Caco-2 (cell line): Measurements from ENCODE around the gene DCTD. TPM values are rescaled to one million over a fixed set of nuclear protein-coding genes. Genes with fewer than 3 reads are reported as not detected.
A peak's percentile ranks its signal among the peaks of the same experiment; 100 is the strongest.
"Not testable (repeated sequence)": the region's sequence is repeated elsewhere in the genome, so short reads cannot be mapped to it uniquely, and the experiment has no call there.

Experiments used
- BruUV-seq: library from RNA; stranded (reverse); fragments of 400-500 nt; replicated peaks from 2 replicates; lab custom pipeline; 2021; lab: Mats Ljungman, UMichigan
- CTCF ChIA-PET: fragments of 300-600 bp; sonication (Branson Sonifier 250); formaldehyde crosslinking; loops from one replicate; lab custom pipeline; 2022; ENCODE audit warnings: antibody characterized with exemption; lab: Charles Lee
- POLR2A ChIA-PET: fragments of 300-600 bp; sonication (Branson Sonifier 250); formaldehyde crosslinking; loops from one replicate; lab custom pipeline; 2022; ENCODE audit warnings: antibody characterized with exemption; lab: Charles Lee
- DNase-seq, 2 experiments: peaks; one replicate each; pipeline versions ENCODE4 v3.0.0 to v3.0.0-alpha.2; 2020 to 2022
- H3K27me3 ChIP-seq: replicated peaks from 2 replicates; pipeline ENCODE4 v1.6.0; 2011; ENCODE audit warnings: low read length; ENCODE audit not compliant: control insufficient read depth, insufficient read depth
- H3K36me3 ChIP-seq: 2 replicates; pipeline ENCODE4 v1.5.1; 2011; ENCODE audit warnings: low read length; ENCODE audit not compliant: control insufficient read depth, insufficient read depth
- H3K4me1 ChIP-seq: fragments of 250-450 bp; sonication (Bioruptor Pico); 2 replicates; pipeline ENCODE4 v1.5.1; 2020; ENCODE audit warnings: mild to moderate bottlenecking
- H3K4me3 ChIP-seq: 2 replicates; pipeline ENCODE4 v1.5.1; 2011; ENCODE audit warnings: low read depth, mild to moderate bottlenecking, control low read depth, low read length
- H3K9me3 ChIP-seq: fragments of 250-450 bp; sonication (Bioruptor Pico); 2 replicates; pipeline ENCODE4 v1.5.1; 2020; ENCODE audit warnings: mild to moderate bottlenecking, moderate library complexity
- H3K27ac Mint-ChIP-seq: one replicate; pipeline ENCODE4 v1.8.0; 2022; ENCODE audit warnings: mixed read lengths; ENCODE audit not compliant: unreplicated experiment
- H3K27me3 Mint-ChIP-seq: one replicate; pipeline ENCODE4 v1.8.0; 2022; ENCODE audit warnings: mixed read lengths; ENCODE audit not compliant: insufficient read depth, unreplicated experiment
- H3K36me3 Mint-ChIP-seq: one replicate; pipeline ENCODE4 v1.8.0; 2022; ENCODE audit warnings: mild to moderate bottlenecking, mixed read lengths; ENCODE audit not compliant: insufficient read depth, unreplicated experiment
- H3K4me1 Mint-ChIP-seq: one replicate; pipeline ENCODE4 v1.8.0; 2022; ENCODE audit warnings: low read depth, mixed read lengths; ENCODE audit not compliant: unreplicated experiment
- H3K4me3 Mint-ChIP-seq: one replicate; pipeline ENCODE4 v1.8.0; 2022; ENCODE audit warnings: mild to moderate bottlenecking, moderate library complexity, mixed read lengths; ENCODE audit not compliant: unreplicated experiment
- H3K9me3 Mint-ChIP-seq: one replicate; pipeline ENCODE4 v1.8.0; 2022; ENCODE audit warnings: mixed read lengths; ENCODE audit not compliant: unreplicated experiment
- intact Hi-C: fragments of 100-400 bp; cut with micrococcal nuclease; formaldehyde crosslinking; loops from one replicate; pipeline ENCODE4 v1.10.0; 2022; ENCODE audit not compliant: unreplicated experiment
- total RNA-seq: library from RNA; stranded (reverse); gene quantifications from 2 replicates; pipeline ENCODE4 v1.2.3, GENCODE V29; 2022
- TF ChIP-seq, protein P1 (sequence below), 2 experiments: fragments of 200-600 bp in 1 of 2; IDR thresholded peaks; 1 replicate in 1 of 2; 2 replicates in 1 of 2; pipeline versions ENCODE4 v1.5.1 to v1.8.0; 2011 to 2022; ENCODE audit warnings: antibody characterized with exemption in 1 of 2, control low read depth in 1 of 2, inconsistent platforms in 1 of 2, low read depth in 1 of 2, low read length in 1 of 2, mild to moderate bottlenecking in 1 of 2, moderate library complexity in 1 of 2; ENCODE audit not compliant: insufficient read depth in 1 of 2, severe bottlenecking in 1 of 2, unreplicated experiment in 1 of 2

Gene DCTD
- total RNA-seq, 1 experiment from 2014 or later, result 79.0 TPM

DNA sequence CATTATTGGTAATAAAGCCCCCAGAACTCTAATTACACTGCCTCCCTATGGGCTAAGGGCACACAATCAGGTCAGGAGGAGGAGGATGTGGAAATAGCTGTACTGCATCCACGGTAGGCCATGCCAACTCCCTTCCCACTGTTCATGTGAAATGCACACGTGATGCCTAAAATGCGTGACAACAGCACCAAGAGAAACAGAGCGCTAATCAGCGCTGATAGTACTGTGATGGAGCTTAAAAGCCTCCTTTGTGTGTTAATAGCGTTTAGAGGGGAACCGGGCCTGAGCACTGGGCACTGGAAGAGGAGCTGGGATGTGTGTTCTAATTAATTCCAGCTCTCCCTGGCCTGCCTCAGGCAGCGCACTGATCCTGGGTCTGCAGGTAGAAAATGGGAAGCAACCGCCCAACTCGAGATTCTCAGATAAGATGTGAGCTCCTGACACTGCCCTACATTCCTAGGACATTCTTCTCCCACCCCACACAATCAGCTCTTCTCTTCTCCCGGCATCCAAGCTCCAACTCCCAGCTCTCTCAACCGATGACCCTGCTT is 12.9 kb downstream of the DCTD start:
- TF ChIP-seq, protein P1, sequence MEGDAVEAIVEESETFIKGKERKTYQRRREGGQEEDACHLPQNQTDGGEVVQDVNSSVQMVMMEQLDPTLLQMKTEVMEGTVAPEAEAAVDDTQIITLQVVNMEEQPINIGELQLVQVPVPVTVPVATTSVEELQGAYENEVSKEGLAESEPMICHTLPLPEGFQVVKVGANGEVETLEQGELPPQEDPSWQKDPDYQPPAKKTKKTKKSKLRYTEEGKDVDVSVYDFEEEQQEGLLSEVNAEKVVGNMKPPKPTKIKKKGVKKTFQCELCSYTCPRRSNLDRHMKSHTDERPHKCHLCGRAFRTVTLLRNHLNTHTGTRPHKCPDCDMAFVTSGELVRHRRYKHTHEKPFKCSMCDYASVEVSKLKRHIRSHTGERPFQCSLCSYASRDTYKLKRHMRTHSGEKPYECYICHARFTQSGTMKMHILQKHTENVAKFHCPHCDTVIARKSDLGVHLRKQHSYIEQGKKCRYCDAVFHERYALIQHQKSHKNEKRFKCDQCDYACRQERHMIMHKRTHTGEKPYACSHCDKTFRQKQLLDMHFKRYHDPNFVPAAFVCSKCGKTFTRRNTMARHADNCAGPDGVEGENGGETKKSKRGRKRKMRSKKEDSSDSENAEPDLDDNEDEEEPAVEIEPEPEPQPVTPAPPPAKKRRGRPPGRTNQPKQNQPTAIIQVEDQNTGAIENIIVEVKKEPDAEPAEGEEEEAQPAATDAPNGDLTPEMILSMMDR (IDR thresholded peaks at IDR 0.05; ENCODE audit: insufficient read depth in 1 of 2, low read depth in 1 of 2, low read length in 1 of 2, severe bottlenecking in 1 of 2, unreplicated experiment in 1 of 2), result no peak
- ChIA-PET POLR2A (interaction anchor here (0.7 kb wide), 1 partner anchor 8 kb away, joined by 4 read pairs; no protein-coding TSS in a partner anchor), CTCF (interaction anchor here (0.9 kb wide), 1 partner anchor 21 kb away, joined by 3 read pairs; no protein-coding TSS in a partner anchor)
- Histone ChIP-seq H3K9me3 (no peaks in the 10 kb centered on the region), H3K27me3 (no peaks in the 10 kb centered on the region), H3K4me1 (peaks cover 14% of the 10 kb centered on the region), H3K4me3 (no peak overlapping the region), H3K36me3 (peaks cover 1% of the 10 kb centered on the region; the same call in 1 of the 2 replicates)
- BruUV-seq, result no TSS peak
- intact Hi-C loops, result loop anchor here (1.0 kb wide), 1 partner anchor 9 kb away; no protein-coding TSS in a partner anchor
- peak; percentile 16 to 57 for DNase-seq
- Mint-ChIP-seq H3K36me3 (peaks cover 55% of the 10 kb centered on the region), H3K4me3 (peak overlapping the region; percentile 29), H3K4me1 (peaks cover 21% of the 10 kb centered on the region), H3K27ac (peak overlapping the region; percentile 79), H3K27me3 (no peaks in the 10 kb centered on the region), H3K9me3 (no peaks in the 10 kb centered on the region)

DNA sequence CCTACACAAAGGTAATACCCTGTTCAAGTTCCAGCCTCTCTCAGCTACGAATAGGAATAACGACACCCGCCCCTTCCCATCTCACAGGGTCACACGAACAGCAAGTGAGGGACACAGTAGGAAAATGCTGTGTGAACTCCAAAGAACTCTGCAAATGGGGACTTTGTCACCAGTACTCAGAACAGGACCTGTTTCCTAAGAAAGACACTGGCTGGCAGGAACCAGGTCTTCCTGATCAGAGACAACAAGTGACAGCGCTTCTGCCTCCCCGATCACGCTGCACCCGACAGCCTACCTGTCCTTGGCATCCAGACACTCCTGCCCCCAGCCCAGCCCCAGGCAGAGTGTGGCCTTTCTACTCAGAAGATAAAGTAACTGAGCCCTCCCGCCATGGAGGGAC is 14.2 kb downstream of the DCTD start:
- no peaks in the 10 kb centered on the region for H3K27me3 Mint-ChIP-seq
- DNase-seq, result no peak
- no peaks in the 10 kb centered on the region for H3K9me3 ChIP-seq
- CTCF ChIA-PET, result no interaction called here
- no peaks in the 10 kb centered on the region for H3K9me3 Mint-ChIP-seq
- BruUV-seq, result no TSS peak
- TF ChIP-seq, protein P1 (IDR thresholded peaks at IDR 0.05; ENCODE audit: insufficient read depth in 1 of 2, low read depth in 1 of 2, low read length in 1 of 2, severe bottlenecking in 1 of 2, unreplicated experiment in 1 of 2), result no peak
- H3K36me3 ChIP-seq, result peaks cover 1% of the 10 kb centered on the region; the same call in 1 of the 2 replicates
- intact Hi-C loops, result no loop called here
- no peak overlapping the region for H3K4me3 Mint-ChIP-seq
- H3K4me1 ChIP-seq, result peaks cover 14% of the 10 kb centered on the region
- H3K4me1 Mint-ChIP-seq, result peaks cover 30% of the 10 kb centered on the region
- H3K4me3 ChIP-seq, result no peak overlapping the region
- H3K36me3 Mint-ChIP-seq, result peaks cover 58% of the 10 kb centered on the region
- H3K27me3 ChIP-seq, result no peaks in the 10 kb centered on the region
- H3K27ac Mint-ChIP-seq, result no peak overlapping the region
- POLR2A ChIA-PET, result no interaction called here

DNA sequence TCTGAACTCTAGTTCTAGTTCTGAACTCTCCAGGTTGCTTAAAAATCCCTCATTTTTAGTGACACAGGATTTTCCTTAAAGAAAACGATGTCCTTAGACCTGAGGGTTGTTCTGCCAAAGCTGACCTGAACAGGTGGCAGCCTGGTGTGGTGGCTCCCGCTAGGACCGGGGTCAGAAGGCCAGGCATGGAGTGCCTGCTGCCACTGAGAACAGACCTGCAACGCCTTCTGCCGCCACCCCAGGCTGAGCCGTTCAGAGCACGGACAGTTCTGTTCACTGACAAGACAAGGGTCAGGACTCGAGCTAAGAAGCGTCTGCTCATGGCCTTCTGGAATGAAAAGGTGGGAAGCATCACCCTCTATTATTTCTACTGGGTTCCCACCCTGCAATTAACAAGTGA is 15.8 kb downstream of the DCTD start:
- H3K4me1 Mint-ChIP-seq, result peaks cover 19% of the 10 kb centered on the region
- Histone ChIP-seq H3K4me1 (peaks cover 16% of the 10 kb centered on the region), H3K4me3 (no peak overlapping the region), H3K36me3 (peaks cover 1% of the 10 kb centered on the region; the same call in 1 of the 2 replicates), H3K9me3 (no peaks in the 10 kb centered on the region), H3K27me3 (no peaks in the 10 kb centered on the region)
- H3K4me3 Mint-ChIP-seq, result no peak overlapping the region
- ChIA-PET CTCF (interaction anchor here (1.0 kb wide), 1 partner anchor 24 kb away, joined by 3 read pairs; no protein-coding TSS in a partner anchor), POLR2A (no interaction called here)
- H3K9me3 Mint-ChIP-seq, result no peaks in the 10 kb centered on the region
- BruUV-seq, result no TSS peak
- H3K36me3 Mint-ChIP-seq, result peaks cover 54% of the 10 kb centered on the region
- intact Hi-C loops, result no loop called here
- no peaks in the 10 kb centered on the region for H3K27me3 Mint-ChIP-seq
- TF ChIP-seq, protein P1 (IDR thresholded peaks at IDR 0.05; ENCODE audit: insufficient read depth in 1 of 2, low read depth in 1 of 2, low read length in 1 of 2, severe bottlenecking in 1 of 2, unreplicated experiment in 1 of 2), result no peak
- no peak overlapping the region for H3K27ac Mint-ChIP-seq
- DNase-seq, result no peak

DNA sequence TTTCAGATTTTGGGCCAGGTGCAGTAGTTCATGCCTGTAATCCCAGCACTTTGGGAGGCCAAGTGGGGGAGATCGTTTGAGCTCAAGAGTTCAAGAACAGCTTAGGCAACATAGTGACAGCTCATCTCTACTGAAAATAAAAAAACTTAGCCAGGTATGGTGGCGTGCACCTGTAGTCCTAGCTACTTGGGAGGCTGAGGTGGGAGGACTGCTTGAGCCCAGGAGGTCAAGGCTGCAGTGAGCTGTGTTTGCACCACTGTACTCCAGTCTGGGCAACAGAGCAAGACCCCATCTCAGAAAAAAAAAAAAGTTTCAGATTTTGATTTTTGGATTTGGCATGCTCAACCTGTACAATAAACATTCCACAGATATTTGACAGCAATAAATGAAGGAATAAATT is 17.2 kb downstream of the DCTD start:
- H3K4me3 Mint-ChIP-seq, H3K9me3 Mint-ChIP-seq, BruUV-seq, H3K27me3 ChIP-seq, H3K27me3 Mint-ChIP-seq, H3K27ac Mint-ChIP-seq, H3K9me3 ChIP-seq, H3K36me3 ChIP-seq, DNase-seq, H3K4me3 ChIP-seq, POLR2A ChIA-PET, intact Hi-C loops: not testable (repeated sequence)
- peaks cover 23% of the 10 kb centered on the region for H3K4me1 ChIP-seq
- CTCF ChIA-PET, result interaction anchor here (0.9 kb wide), 1 partner anchor 25 kb away, joined by 3 read pairs; no protein-coding TSS in a partner anchor
- H3K36me3 Mint-ChIP-seq, result peaks cover 61% of the 10 kb centered on the region
- H3K4me1 Mint-ChIP-seq, result peaks cover 24% of the 10 kb centered on the region
